ENCODE measurements around the gene PTGR3. TPM values are rescaled to one million over a fixed set of nuclear protein-coding genes. Genes with fewer than 3 reads are reported as not detected.
"Not testable (repeated sequence)": the region's sequence is repeated elsewhere in the genome, so short reads cannot be mapped to it uniquely, and the experiment has no call there.

The PTGR3 gene
- total RNA-seq, 2 donors from 2014 or later: 43.4 to 59.1 TPM

- Histone ChIP-seq H3K4me1 (no peaks in the 10 kb centered on the region), H3K9ac (ENCODE audit: low read depth in 2 of 2, low read length in 2 of 2) (no peak overlapping the region), H3K27me3 (no peaks in the 10 kb centered on the region), H3K27ac (no peak overlapping the region), H3K36me3 (no peaks in the 10 kb centered on the region), H3K4me3 (no peak overlapping the region), H3K9me3 (no peaks in the 10 kb centered on the region)
- intact Hi-C loops (cut with DNase I): no loop called here
- DNase-seq: no peak
- TF ChIP-seq CTCF (IDR thresholded peaks at IDR 0.05): no peak
Observed at GRCh38 chr18:75192899-75193298, 16.0 kb downstream of the PTGR3 start.

- H3K9ac ChIP-seq (ENCODE audit: low read depth in 2 of 2, low read length in 2 of 2): no peak overlapping the region
- no peak for TF ChIP-seq CTCF (IDR thresholded peaks at IDR 0.05)
- DNase-seq: no peak
- H3K9me3 ChIP-seq: no peaks in the 10 kb centered on the region
- no peaks in the 10 kb centered on the region for H3K27me3 ChIP-seq
- intact Hi-C loops (cut with DNase I): no loop called here
- H3K4me3 ChIP-seq: no peak overlapping the region
- no peak overlapping the region for H3K27ac ChIP-seq
- no peaks in the 10 kb centered on the region for H3K36me3 ChIP-seq
- no peaks in the 10 kb centered on the region for H3K4me1 ChIP-seq
Observed at GRCh38 chr18:75189696-75190095, 19.2 kb downstream of the PTGR3 start.

- H3K9me3 ChIP-seq; H3K27me3 ChIP-seq; intact Hi-C loops (cut with DNase I); H3K4me3 ChIP-seq; H3K36me3 ChIP-seq; H3K27ac ChIP-seq; H3K4me1 ChIP-seq; DNase-seq; H3K9ac ChIP-seq (ENCODE audit: low read depth in 2 of 2, low read length in 2 of 2): not testable (repeated sequence)
Observed at GRCh38 chr18:75187702-75188101, 21.2 kb downstream of the PTGR3 start.

GRCh38 chr18:75185460-75185859 is 23.5 kb downstream of the PTGR3 start:
- Histone ChIP-seq H3K9ac (ENCODE audit: low read depth in 2 of 2, low read length in 2 of 2) (no peak overlapping the region), H3K36me3 (no peaks in the 10 kb centered on the region), H3K4me3 (no peak overlapping the region), H3K27ac (no peak overlapping the region), H3K9me3 (no peaks in the 10 kb centered on the region), H3K27me3 (no peaks in the 10 kb centered on the region), H3K4me1 (no peaks in the 10 kb centered on the region)
- no peak for TF ChIP-seq CTCF (IDR thresholded peaks at IDR 0.05)
- intact Hi-C loops (cut with DNase I): no loop called here
- no peak for DNase-seq

- TF ChIP-seq CTCF (IDR thresholded peaks at IDR 0.05): no peak
Observed at GRCh38 chr18:75183973-75184493, 24.9 kb downstream of the PTGR3 start.

GRCh38 chr18:75183524-75183923 is 25.4 kb downstream of the PTGR3 start:
- Histone ChIP-seq H3K9ac (ENCODE audit: low read depth in 2 of 2, low read length in 2 of 2) (no peak overlapping the region), H3K4me1 (no peaks in the 10 kb centered on the region), H3K4me3 (no peak overlapping the region), H3K36me3 (no peaks in the 10 kb centered on the region), H3K27ac (no peak overlapping the region), H3K9me3 (no peaks in the 10 kb centered on the region), H3K27me3 (no peaks in the 10 kb centered on the region)
- TF ChIP-seq CTCF (IDR thresholded peaks at IDR 0.05): no peak
- intact Hi-C loops (cut with DNase I): no loop called here
- no peak for DNase-seq

More at GRCh38 chr18:75183973-75184493, 24.9 kb downstream of the PTGR3 start:
- no peak overlapping the region for H3K27ac ChIP-seq
- no peak overlapping the region for H3K4me3 ChIP-seq
- no peak for DNase-seq
- intact Hi-C loops (cut with DNase I): no loop called here
- no peak overlapping the region for H3K9ac ChIP-seq (ENCODE audit: low read depth in 2 of 2, low read length in 2 of 2)
- no peaks in the 10 kb centered on the region for H3K27me3 ChIP-seq
- H3K9me3 ChIP-seq: no peaks in the 10 kb centered on the region
- H3K4me1 ChIP-seq: no peaks in the 10 kb centered on the region
- H3K36me3 ChIP-seq: no peaks in the 10 kb centered on the region
